GM18498 (cell line): Measurements from ENCODE around the gene NUMB.

Source experiments
- ATAC-seq: cut with Tn5 transposase; IDR thresholded peaks from one replicate; pipeline ENCODE4 v1.9.1; 2021; ENCODE audit warnings: mild to moderate bottlenecking, moderate library complexity; ENCODE audit not compliant: unreplicated experiment

NUMB gene

DNA sequence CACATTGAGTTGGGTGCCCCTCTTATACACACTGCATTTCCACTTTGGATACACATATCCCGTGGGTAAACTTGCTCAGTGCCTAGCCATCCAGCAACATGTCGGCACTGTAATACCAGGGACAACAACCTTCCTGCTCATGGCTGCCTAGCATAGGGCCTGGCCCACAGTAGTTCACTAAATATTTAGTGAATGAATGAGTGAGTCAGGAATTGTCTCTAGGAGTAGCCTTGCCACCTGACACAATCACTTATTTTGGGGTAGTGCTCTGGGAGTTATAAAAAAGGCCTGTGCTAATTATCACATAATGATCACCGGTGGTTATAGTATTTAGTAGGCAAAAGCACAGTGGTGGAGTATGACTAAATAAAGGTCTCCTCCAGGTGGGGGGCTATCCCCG, 8.5 kb upstream of the NUMB start:
- no peak for ATAC-seq

DNA sequence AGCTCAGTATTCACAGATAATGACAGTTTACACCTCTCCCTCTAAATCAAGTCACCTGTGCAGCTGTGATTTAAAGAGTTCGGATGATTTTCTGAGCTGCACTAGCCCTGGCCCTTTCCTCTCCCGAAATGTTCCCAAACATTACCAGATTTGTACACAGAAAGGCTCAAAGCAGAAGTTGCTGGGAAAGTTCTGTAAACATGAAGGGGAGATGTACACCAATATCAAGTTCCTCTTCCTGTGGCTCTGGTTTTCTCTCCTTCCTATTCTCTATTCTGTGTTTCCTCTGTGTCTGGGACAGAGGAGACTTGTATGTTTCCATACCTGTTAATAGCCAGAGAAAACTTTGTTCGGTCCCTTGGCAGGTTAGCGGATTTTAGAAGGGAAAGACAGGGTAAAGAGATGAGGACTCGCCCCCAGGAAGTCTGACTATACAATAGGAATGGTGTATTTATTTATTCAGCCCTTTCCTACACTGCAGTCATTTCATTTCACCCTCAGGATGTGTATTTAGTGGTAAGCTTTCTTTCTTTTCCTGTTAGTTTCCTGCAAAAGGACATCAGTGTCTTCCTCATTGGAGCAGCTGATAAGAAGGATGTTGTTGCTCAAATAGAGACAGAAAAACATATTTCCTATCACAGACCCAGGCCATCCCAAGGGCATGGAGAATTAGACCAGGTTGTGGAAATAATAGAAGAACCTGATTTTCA, 7.6 kb upstream of the NUMB start:
- ATAC-seq: no peak

DNA sequence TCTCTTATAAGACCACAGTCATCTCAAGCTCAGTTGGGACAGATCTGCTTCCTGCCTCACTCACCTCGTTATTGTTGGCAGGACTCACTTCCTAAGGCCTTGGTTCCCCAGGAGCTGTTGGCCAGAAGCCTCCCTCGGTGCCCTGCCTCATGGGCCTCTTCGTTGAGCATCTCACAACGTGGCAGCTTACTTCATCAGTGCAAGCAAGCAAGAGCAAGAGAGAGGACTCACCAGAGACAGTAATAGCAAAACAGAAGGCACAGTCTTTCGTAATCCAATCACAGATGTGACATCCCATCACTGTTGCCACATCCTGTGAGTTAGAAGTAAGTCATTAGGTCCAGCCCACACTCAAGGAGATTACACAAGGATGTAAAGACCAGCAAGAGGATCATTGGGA, 5.1 kb upstream of the NUMB start:
- no peak for ATAC-seq

DNA sequence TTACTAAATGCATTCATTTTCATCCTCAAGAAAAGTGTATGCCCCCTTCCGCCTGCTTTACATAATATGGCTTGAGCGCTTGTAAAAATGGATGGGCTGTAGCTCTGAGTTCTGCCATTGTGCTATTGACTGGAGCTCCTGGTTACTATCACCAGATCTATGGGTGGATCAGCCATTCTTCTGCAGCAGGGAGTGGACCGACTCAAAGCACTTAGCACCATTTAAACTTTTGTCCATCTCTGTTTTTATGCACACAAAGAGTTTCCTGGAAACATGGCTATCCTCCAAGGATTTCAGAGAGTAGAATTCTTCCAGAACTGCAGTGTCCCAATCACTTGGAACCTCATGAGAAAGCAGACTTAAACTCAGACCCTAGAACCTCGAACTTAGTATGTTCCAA, 4.5 kb upstream of the NUMB start:
- ATAC-seq: no peak

DNA sequence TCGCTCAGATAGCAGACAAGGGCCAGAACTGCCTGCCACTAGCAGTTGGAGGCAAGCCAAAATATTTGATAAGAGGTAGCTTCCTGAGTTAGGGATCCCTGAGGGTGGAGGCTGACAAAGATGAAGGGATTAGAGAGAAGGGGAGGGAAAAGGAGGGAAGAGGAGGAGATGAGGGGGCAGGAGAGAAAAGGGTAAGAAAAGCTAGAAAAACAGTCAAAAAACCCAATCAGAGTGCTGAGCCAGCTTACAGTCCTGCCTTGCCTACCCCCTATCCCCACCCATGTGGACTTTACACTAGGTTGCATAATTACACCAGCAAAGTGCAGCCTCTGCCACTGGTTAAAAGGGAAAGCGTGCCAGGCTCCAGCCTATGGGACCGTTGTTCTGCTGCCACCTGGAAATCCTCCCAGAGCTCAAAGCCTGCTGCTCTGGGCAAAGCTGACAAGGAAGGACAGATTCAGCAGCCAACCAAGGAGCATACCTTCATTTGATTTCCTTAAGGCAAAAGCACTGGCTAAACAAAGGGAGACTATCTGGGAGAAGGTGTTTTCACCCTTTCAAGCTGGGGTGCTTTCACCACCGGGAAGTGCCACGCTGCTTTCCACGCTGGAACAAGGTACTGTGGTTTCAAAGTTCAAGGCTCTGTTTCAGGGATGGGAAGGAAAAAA, 3.8 kb upstream of the NUMB start:
- no peak for ATAC-seq

DNA sequence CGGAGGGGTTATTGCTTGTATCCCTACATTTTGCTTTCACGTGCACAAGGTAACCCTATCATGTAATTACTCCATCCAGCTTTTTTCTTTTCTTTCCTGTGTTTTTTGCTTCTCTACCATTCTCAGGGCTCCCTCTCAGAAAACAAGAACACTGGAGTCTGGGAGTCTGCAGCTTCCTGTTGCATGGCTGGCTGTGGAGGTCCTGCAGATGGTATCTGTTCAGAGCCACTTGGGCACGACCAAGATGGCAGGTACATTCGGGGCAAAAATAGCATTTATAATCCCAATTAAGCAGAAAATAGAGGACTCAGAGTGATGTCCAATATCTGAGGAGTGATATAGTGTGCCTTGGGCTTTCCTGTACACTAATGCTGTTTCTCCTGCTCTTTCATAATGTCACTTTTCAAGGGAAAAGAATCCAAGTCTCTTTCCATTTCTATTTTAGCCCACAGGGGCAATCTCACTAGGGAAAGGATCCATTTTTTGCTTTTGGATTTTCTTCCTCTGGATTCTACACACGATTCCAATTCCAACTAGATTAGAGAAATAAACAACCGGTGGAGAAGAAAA, 3.2 kb upstream of the NUMB start:
- no peak for ATAC-seq

DNA sequence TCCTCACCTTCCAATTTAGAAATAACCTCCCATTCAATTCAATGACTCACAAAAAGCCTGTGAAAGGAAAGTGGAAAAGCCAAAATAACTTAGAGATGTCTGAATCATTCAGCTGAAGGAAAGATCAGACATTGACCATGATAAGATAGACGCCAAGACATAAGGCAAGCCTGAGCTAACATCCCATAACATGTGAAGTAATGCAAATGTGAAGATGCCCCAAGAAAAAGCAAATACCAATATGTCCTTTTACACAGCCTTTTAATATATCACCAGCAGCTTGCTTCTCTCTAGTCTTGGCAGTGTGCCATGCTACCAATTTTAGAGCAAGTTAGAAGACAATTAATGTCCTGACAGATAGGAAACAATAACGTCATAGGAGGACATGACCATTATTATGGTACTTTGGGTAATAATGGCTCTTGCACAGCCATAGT, 2.4 kb upstream of the NUMB start:
- no peak for ATAC-seq

DNA sequence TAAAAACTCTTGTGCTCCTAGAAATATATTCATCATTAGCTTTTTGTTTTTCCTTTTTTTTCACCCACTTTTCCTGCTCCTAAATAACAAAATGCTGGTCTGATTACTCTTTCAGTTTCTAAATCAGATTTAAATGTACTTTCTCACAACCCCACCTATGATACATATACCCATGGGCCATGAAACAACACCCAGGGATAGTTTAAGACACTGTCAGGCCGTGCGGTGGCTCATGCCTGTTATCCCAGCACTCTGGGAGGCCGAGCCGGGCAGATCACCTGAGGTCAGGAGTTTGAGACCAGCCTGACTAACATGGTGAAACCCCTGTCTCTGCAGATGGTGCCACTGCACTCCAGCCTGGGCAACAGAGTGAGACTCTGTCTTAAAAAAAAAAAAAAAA, 1.6 kb upstream of the NUMB start:
- ATAC-seq: no peak

DNA sequence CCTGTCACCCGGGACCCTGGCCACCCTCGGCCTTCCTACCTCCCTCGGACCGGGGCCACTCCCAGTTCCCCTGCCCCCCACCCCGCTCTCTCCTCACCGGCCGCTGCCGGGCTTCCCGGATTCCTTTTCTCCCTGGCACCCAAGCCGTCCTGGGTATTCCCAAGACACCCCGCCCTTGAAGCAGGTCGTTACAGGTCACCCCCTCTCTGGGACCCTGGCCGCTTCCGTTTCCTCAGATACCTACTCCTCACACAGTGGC, 493 bp downstream of the NUMB start:
- no peak for ATAC-seq

DNA sequence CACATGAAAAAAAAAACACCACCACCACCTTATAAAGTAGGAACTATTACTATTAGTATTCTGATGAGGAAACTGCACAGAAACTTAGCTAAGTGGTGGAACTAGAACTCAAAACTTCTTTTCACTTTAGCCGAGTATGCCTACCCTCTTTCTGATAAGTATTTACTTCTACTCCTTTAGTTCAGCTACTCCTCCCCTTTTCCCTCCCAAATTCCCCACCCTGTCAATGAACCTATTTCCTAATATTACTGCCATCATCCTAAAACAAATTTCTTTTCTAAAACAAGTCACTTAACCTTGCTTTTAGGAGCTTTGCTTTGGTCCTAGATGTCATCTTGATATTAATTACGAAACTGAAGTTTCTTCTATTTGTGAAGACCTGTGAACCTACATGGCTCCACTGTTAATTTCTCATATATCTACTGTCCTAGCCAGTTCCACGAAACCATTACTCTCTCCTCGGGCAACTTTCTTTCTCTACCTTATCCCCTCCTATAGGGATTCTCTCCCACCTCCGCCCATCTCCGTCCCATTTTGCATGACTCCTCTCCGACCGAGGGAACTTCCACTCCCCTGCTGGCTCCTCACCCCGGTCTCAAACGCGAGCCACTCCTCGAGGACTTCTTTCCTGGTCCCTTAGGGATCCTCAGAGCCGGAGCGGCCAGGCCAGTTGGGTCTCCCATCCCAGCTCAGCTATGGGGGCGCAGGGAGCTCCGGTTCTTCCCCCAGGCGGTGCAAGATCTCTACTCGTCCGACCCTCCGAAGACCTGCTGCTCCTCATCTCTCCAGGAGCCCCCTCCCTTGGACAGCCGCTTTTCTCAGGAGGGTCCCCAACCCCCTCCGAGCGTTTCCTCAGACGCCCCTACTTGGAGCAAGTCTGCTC, 1.1 kb downstream of the NUMB start:
- no peak for ATAC-seq

DNA sequence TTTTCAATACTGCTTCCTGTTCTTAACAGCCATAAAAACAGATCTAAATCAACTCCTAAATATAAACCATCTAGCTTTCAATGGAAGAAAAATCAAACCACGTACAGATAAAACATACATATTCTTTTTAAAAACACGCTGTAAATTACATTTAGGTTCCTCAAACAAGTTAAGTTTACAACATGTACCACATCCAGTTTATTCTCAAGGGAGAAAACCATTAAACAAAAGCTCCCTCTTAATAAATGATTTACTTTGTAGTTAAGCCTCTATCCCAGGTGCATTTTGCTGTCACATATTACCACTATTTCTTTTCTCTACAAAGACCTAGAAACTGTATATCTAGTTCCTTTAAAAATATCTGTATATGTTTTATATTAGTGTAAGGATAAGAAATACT, 3.1 kb downstream of the NUMB start:
- ATAC-seq: no peak

DNA sequence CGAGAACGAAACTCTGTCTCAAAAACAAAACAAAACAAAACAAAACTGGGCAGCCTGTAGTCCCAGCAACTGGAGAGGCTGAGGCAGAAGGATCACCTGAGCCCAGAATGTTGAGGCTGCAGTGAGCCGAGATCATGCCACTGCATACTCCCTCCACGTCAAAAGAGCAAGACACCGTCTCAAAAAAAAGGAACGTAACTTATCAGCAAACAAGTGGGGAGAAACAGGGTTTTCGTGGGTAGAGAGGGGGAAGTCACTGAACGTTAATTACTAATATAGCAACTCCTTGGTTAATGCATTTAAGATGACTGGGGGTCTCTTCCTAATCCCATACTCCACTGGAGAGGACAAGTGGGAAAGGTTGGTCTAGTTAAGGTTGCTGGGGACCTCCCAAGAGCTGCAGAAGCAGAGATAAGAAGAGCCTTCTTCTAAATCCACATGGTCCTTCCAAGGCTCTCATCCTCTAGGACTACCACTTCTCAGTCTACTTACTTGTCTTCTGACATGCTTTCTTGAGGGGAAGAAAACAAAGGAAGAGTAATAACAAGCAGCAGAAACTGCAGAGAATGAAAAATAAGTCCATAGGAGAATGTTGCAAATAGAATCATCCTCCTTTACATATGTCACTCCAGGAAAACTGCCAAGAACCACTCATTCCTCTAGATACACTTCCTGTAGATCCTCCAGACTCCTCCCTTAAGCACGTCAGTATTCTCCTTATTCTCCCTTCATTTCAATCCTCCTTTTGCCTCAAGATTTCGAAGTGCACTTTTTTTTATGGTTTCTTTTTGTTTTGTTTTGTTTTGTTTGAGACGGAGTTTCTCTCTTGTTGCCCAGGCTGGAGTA, 5.8 kb downstream of the NUMB start:
- no peak for ATAC-seq

DNA sequence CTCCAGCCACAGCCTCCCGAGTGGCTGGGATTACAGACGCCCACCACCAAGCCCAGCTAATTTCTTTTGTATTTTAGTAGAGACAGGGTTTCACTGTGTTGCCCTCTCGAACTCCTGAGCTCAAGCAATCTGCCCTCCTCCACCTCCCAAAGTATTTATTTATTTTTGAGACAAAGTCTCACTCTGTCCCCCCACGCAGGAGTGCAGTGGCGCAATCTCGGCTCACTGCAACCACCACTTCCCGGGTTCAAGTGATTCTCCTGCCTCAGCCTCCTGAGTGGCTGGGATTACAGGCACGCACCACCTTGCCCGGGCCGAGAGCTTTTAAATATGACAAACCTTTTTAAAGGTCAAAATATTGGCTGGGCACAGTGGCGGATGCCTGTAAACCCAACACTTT, 14.6 kb downstream of the NUMB start:
- ATAC-seq: no peak

DNA sequence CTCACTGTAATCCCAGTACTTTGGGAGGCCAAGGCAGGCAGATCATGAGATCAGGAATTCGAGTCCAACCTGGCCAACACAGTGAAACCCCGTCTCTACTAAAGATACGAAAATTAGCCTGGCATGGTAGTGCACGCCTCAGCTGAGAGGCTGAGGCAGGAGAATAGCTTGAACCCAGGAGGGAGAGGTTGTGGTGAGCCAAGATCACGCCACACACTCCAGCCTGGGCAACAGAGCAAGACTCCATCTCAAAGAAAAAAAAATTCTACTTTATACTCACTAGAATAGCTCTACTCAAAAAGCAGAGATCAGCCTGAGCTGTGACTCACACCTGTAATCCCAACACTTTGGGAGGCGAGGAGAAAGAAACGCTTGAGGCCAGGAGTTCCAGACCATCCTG, 17.1 kb downstream of the NUMB start:
- no peak for ATAC-seq

DNA sequence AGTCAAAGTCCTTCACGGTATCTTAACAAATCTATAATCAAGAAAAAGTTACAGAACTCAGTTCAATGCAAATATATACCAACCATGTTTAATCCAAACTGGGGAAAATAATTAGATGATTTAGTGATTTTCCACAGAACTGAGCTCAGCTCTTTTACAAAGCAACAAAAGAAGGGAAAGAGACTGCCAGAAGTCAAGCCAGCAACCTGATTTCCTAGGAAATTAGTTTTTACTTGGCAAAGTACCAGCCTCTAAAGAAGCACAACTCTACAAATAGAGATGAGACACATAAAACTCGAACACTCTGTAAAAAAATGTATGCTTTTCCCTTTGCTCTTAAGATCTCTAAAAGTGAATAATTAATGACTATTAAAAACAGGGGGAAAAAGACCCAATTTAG, 19.4 kb downstream of the NUMB start:
- ATAC-seq: no peak

DNA sequence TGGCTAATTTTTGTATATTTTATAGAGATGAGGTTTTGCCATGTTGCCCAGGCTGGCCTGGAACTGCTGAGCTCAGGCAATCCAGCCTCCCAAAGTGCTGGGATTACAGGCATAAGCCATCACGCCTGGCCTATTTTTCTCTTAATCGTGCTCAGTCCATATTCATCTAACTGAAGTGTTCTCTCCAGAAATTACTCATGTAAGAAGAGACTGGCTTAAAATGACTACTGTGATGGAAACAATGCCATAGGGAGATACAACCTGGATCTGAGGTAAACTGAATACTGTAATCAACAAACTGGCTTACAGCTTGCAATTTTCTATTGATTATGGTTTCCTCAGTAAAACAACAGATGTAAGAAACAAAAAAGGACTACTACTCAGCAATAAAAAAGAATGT, 21.1 kb downstream of the NUMB start:
- no peak for ATAC-seq

DNA sequence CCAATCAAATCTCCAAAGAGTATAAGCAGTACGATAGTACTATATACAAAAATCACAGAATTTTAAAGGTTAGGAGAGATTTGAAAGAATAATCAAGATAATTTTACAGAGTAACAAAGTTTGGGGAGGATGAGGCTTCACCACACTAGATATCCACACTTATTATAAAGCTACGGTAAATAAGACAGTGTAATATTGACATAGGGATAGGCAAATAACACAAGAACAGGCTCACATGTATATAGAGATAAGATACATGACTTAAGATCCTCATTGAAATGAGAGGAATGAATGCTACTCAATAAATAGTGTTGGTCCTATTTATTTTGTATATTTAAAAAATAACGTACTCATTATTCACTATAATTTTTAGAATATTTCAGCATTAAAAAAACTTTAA, 26.2 kb downstream of the NUMB start:
- ATAC-seq: no peak

DNA sequence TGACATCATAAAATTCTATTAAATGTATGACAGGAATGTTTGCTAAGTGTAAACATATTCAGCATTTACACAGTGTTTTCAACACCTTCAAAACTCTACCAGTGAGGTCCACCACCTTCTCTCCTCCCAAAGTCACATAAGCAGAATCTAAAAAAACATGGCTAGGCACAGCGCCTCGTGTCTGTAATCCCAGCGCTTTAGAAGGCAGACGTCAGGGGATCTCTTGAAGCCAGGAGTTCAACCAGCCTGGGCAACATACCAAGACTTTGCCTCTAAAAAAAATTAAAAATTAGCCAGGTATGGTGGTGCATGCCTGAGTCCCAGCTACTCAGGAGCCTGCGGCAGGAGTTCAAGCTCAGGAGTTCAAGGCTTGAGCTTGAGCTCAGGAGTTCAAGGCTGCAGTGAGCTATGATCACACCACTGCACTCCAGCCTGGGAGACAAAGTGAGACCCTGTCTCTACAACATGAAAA, 30.0 kb downstream of the NUMB start:
- no peak for ATAC-seq

DNA sequence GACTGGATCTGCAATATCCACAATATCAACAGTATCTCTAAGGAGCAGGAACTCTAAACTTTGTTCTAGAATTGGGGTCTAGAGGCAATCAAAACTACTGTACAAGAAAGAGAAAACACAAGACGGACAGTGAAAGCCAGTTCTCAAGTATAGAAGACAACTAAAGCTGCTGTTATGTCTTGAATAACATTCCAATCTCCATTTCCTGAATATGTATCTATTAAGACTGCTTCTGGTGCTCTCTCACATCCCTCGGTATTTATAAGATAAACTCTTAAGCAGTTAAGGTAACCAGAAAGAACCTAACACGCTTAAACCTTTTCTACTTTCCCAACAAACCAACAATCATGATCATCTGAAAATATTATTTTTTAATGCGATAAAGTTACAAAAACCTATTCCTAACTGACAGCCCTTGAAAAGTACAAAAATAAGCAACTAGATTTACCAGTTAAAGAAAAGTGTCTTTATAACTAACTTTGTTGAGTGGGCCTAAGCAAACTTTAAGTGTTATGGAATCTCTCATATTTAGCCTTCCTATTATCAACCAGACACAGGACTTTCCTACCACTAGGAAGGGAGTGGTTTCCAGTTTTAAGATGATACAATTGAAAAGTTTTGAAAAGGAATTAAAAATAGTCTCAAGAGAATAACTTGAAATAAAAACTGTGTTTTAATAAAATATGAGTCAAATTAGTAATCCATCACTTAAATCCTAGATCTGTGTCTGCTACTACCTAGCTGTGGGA, 30.7 kb downstream of the NUMB start:
- no peak for ATAC-seq

DNA sequence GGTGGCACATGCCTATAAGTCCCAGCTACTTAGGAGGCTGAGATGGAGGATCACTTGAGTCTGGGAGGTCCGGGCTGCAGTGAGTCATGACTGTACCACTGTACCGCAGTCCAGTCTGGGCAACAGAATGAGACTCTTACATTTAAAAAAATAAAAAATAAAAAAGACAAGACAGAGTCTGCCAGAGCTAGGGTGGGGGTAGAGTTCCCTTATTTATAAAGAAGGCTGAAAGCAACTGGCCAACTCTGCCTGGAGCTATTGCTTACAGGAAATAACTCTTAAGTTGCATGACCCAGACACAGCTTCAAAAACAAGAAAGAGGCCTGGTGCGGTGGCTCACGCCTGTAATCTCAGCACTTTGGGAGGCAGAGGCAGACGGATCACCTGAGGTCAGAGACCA, 31.5 kb downstream of the NUMB start:
- no peak for ATAC-seq
